Measurements from ENCODE around the gene RGS12.

RGS12 gene

GRCh38 chr4:3311489-3312171, 18.8 kb downstream of the RGS12 start:
- DNase-seq = no peak

- no peak for DNase-seq
Observed at GRCh38 chr4:3312362-3312761, 19.5 kb downstream of the RGS12 start.

DNA sequence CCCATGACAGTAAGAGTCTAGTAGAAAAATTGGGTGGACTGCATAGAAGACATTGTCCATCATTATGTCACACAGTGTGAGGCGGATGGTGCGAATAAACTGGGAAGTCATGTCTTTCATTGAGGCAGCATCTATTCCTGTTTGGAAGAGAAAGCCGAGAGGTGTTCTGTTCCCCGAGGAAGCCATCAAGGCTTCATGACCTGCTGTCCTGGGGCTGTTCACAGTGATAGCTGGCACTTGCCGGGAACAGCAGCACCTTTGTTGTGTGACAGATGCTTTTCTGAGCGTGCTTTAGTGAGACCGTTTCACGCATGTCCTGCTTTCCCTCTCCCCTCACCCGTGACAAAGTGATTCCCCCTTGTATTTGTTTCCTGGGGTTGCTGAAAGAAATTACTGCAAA, 20.3 kb downstream of the RGS12 start:
- peak in 1 of 2 experiments; percentile 37 for DNase-seq

DNA sequence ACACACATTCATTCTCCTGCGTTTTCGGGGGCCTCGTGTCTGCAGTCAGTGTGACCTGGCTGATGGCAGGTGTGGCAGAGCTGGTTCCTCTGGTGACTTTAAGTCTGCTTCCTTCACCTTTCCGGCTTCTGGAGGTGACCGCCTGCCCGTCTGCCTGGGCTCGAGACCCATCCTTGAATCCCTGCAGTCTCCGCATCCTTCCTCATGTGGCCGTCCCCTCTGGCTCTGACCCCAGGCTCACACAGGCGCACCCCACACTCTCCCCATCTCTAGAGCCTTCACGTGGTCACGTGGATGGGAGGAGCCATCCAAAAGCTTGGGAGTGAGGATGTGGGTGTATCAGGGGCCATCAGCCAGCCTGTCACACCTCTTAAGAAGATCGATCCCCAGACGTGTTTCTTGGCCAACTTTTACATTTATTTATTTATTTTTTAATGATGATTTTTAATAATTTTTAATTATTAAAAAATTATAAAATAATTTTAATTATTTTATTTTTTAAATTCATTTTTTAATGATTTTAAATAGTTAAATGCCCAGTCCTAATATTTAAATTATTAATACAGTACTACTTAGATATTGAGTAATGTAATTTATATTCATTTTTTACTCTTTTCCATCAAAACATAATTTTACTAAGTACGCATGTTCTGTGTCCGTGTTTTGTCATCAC, 20.9 kb downstream of the RGS12 start:
- no peak for DNase-seq

GRCh38 chr4:3314706-3315260, 22.0 kb downstream of the RGS12 start:
- no peak for DNase-seq

DNA sequence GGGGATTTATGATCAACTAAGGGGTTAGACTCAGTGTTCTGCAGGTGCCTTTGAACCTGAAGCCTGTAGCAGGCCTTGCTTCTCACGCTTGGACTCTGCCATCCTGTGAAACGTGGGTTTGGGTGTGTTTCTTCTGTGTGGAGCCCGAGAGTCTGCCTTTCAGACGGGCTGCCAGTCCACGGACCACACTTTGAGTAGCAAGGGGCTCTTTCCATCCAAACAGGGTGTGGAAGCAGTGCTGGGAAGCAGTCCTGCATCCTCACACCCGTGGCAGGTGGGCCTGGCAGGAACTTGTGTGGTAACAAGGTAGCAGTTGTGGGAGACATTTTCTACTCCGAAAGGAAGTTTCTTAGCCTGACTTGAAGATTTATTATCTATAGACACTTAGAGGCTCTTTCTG, 22.7 kb downstream of the RGS12 start:
- DNase-seq = no peak

DNA sequence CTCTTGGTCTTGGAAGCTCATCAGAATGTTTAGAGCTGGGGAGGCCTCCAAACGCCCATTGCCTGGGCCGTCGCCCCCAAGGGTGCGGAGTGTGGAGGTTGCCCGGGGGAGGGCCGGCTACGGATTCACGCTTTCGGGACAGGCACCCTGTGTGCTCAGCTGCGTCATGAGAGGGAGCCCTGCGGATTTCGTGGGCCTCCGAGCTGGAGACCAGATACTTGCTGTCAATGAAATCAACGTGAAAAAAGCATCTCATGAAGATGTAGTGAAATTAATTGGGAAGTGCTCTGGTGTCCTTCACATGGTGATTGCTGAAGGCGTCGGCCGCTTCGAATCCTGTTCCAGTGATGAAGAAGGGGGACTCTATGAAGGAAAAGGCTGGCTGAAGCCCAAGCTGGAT, 23.3 kb downstream of the RGS12 start:
- DNase-seq = no peak

DNA sequence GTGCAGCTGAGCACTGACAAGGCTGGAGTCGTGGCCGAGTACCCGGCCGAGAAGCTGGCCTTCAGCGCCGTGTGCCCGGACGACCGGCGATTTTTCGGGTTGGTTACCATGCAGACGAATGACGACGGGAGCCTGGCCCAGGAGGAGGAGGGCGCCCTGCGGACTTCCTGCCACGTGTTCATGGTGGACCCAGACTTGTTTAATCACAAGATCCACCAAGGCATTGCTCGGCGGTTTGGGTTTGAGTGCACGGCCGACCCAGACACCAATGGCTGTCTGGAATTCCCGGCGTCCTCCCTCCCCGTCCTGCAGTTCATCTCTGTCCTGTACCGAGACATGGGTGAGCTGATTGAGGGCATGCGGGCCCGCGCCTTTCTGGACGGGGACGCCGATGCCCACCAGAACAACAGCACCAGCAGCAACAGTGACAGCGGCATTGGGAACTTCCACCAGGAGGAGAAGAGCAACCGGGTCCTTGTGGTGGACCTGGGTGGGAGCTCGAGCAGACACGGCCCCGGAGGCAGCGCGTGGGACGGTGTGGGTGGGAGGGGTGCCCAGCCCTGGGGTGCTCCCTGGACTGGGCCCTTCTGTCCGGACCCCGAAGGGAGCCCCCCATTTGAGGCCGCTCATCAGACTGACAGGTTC, 24.3 kb downstream of the RGS12 start:
- DNase-seq = no peak

- no peak for DNase-seq
Observed at GRCh38 chr4:3317656-3318211, 24.9 kb downstream of the RGS12 start.

- no peak for DNase-seq
Observed at GRCh38 chr4:3318561-3319021, 25.8 kb downstream of the RGS12 start.

- no peak for DNase-seq
Observed at GRCh38 chr4:3320361-3321023, 27.7 kb downstream of the RGS12 start.

DNA sequence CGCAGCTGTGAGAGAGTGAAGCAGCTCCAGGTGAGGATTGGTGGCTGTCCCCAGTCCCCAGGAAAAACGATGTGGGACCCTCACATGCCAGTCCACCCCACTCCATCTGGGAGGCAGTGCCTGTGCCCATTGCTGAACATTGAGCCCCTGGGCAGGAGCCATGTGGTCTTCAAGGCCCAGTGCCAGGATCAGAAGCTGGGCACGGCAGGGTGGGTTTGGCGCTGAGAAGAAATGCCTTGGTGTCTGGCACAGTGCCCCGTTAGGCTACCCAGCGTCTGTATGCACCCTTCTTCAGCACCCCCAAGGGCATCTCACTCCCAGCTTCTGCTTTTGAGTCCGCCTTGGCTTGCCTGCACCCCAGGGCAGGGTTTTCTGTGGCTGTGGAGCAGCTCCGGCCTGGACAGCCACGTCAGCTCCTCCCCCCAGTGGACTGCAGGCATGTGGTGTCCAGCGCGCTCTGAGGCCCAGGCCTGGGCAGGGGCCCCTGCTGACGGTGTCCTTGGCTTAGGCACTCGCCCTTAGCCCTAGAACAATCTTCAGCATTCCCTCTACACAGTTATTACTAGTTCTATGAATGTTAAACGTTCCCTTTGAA, 28.6 kb downstream of the RGS12 start:
- DNase-seq = no peak

- DNase-seq = no peak
Observed at GRCh38 chr4:3322059-3322550, 29.3 kb downstream of the RGS12 start.

DNA sequence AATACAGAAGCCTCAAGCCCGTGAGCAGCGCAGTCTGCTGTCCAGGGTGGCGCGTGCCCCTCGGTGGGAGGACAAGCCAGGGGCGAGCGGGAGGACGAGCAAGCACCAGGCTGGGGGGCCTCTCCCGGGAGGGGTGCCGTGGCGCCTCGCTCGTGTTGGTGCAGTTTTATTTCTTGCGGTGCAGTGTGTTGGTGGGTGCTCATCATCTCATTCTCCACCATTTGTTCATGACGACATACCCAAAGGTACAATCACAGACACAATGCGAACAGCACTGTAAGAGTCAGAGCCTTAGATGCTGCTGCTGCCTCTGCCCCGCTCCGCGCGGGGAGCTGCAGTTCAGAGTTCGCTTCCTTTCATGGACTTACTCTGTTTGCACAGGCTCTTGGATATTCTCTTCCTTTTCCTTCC, 30.3 kb downstream of the RGS12 start:
- no peak for DNase-seq

DNA sequence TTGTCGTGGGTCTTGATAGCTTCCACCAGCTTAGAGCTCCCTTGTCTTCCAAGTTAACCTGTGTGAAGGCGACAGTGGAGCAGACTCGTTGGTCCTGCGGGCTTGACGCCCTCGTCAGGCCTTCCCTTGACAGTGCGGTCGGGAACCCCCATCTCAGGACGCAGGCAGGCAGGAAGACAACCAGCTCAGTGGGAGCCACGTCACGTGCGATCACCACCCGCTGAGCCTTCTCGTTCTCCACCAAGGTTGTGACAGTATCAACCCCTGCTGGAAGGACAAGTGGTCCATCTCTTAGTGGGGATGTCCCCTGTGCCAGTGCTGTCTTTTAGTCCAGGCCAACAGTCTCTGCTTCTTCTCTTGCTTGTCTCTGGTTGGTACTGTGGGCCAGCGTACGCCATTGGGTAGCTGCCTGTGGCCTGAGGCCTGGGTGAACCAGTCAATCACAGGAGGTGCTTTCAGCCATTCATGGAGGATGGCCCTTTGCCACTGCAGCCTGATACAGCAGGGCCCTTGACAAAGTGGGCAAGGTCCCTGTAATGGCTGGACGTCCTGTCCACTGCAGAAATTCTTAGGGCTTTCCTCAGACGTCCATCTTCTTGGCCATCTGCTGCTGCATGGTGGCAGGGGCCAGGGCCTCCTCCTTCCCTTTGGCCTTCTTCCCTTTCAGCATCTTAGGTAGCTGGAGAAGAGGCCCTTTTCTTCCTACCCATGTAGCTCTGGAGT, 31.4 kb downstream of the RGS12 start:
- DNase-seq = no peak

- no peak for DNase-seq
Observed at GRCh38 chr4:3328814-3329663, 36.2 kb downstream of the RGS12 start.

GRCh38 chr4:3329887-3330286, 37.1 kb downstream of the RGS12 start:
- DNase-seq = no peak

DNA sequence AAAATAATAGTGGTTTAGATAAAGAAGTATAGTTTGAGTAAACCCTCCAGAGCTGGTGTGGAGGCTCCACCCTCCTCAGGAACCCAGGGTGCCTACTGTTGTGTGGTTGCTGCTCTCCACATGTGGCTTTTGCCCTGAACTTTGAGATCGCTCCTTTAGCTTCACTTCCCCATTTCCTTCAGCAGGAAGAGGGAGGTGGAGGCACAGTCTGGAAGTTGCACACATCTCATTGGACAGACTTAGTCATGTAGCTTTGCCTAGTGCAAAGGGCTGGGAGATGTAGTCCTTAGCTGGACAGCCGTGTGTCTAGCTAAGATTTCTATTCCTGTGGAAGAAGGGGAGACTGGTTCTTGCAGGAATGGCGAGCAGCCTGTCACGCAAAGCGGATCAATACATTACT, 37.9 kb downstream of the RGS12 start:
- no peak for DNase-seq

DNA sequence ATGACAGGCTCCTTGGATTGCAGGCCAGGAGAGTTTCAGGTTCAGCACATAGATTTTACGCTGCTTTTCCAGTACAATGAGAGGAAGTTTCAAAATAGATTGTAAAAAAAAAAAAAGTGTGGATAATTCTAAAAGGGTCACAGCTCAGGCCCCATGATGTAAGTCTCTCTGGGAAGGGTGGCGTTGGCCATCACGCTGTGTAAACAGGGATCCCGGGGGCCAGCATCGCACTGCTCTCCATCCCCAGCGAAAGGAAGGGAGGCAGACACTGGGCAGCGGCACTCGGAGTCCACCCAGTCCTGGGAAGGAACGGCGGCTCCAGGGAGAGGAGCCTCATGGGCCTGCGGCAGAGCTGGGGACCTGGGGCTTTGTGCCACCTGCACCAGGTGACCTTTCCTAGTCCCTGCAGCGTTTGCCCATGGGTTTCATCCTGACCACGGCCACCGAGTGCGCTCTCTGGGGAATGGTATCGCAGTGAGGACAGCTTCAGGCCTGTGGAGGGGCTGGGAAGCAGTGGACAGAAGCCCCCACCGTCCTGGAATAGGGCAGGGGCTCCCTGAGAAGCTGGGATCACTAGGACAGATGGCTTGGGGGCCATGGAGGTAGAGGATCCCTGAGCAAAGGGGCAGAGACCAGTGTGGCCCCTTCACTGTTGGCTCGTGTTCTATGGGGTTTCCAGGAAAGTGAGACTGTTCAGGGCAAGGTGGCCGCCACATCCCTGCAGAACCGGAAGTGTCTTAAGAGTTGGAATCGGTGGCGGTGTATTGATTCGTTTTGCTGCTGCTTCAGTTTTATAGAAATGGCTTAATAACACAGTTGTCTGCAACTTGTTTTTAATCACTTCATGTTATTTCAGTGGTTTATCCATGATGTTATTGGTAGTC, 38.9 kb downstream of the RGS12 start:
- DNase-seq = no peak

GRCh38 chr4:3332498-3332897, 39.7 kb downstream of the RGS12 start:
- no peak for DNase-seq

Measured in NCI-H526 (cell line).